GM12891 (cell line): ENCODE data around the gene MTFR1L.

Experiments
- POLR2A ChIP-seq: IDR thresholded peaks from 2 replicates; pipeline ENCODE4 v1.6.1; 2011; ENCODE audit warnings: low read depth, low read length, control low read depth
- TAF1 ChIP-seq: IDR thresholded peaks from 2 replicates; pipeline ENCODE4 v1.6.1; 2011; ENCODE audit warnings: low read depth, low read length, control low read depth

GRCh38 chr1:25797939-25798338, 21.8 kb upstream of the MTFR1L start:
- TF ChIP-seq POLR2A (no peak), TAF1 (no peak)
